ENCODE measurements around the gene ADAM22. TPM values are rescaled to one million over a fixed set of nuclear protein-coding genes. Genes with fewer than 3 reads are reported as not detected.
A peak's percentile ranks its signal among the peaks of the same experiment; 100 is the strongest.

ADAM22 gene
- total and polyA plus RNA-seq, 8 donors, result 2.6 to 25.3 (median 17.0) TPM

- DNase-seq (peak in 1 of 4 donors; percentile 30), ATAC-seq (no peak)
- Histone ChIP-seq H3K4me1 (no peaks in the 10 kb centered on the region), H3K27me3 (no peaks in the 10 kb centered on the region), H3K9me3 (no peaks in the 10 kb centered on the region), H3K36me3 (no peaks in the 10 kb centered on the region), H3K4me3 (no peak overlapping the region), H3K27ac (no peak overlapping the region)
- intact Hi-C loops (cut with DNase I), result no loop called here
- TF ChIP-seq, protein P1, sequence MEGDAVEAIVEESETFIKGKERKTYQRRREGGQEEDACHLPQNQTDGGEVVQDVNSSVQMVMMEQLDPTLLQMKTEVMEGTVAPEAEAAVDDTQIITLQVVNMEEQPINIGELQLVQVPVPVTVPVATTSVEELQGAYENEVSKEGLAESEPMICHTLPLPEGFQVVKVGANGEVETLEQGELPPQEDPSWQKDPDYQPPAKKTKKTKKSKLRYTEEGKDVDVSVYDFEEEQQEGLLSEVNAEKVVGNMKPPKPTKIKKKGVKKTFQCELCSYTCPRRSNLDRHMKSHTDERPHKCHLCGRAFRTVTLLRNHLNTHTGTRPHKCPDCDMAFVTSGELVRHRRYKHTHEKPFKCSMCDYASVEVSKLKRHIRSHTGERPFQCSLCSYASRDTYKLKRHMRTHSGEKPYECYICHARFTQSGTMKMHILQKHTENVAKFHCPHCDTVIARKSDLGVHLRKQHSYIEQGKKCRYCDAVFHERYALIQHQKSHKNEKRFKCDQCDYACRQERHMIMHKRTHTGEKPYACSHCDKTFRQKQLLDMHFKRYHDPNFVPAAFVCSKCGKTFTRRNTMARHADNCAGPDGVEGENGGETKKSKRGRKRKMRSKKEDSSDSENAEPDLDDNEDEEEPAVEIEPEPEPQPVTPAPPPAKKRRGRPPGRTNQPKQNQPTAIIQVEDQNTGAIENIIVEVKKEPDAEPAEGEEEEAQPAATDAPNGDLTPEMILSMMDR (IDR thresholded peaks at IDR 0.05), result no peak
These were observed 181.8 kb downstream of the ADAM22 start for GRCh38 chr7:88115816-88116215.

GRCh38 chr7:88116235-88116795 is 182.3 kb downstream of the ADAM22 start:
- H3K4me3 ChIP-seq, result no peak overlapping the region
- no peaks in the 10 kb centered on the region for H3K36me3 ChIP-seq
- TF ChIP-seq, protein P1 (IDR thresholded peaks at IDR 0.05), result no peak
- H3K9me3 ChIP-seq, result no peaks in the 10 kb centered on the region
- H3K4me1 ChIP-seq, result no peaks in the 10 kb centered on the region
- intact Hi-C loops (cut with DNase I), result no loop called here
- no peaks in the 10 kb centered on the region for H3K27me3 ChIP-seq
- H3K27ac ChIP-seq, result no peak overlapping the region
- DNase-seq (no peak), ATAC-seq (no peak)

DNA sequence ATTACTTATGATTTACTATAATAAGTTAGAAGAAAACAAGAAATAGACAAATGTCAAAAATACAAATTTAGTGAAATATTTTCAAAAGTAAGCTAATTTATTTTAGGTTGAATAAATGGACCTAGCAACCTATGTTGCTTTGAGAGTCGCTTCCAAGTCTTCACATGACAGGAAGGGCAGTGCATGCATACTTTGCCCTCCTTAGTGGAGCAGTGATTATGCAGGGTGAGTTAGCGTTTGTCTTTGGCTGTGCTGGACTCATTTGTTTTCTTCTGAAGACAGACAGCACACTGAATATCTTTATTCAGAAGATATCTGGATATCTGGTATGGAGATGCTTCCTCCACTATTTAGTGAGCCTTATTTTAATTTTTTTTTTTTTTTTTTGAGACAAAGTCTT is 183.3 kb downstream of the ADAM22 start:
- Histone ChIP-seq H3K9me3 (no peaks in the 10 kb centered on the region), H3K4me1 (no peaks in the 10 kb centered on the region), H3K27ac (no peak overlapping the region), H3K4me3 (no peak overlapping the region), H3K36me3 (no peaks in the 10 kb centered on the region), H3K27me3 (no peaks in the 10 kb centered on the region)
- intact Hi-C loops (cut with DNase I), result no loop called here
- TF ChIP-seq, protein P1 (IDR thresholded peaks at IDR 0.05), result no peak
- ATAC-seq (no peak), DNase-seq (no peak)

GRCh38 chr7:88121335-88121734 is 187.3 kb downstream of the ADAM22 start:
- H3K9me3 ChIP-seq, result no peaks in the 10 kb centered on the region
- no peak overlapping the region for H3K4me3 ChIP-seq
- no peaks in the 10 kb centered on the region for H3K27me3 ChIP-seq
- TF ChIP-seq, protein P1 (IDR thresholded peaks at IDR 0.05), result no peak
- intact Hi-C loops (cut with DNase I), result no loop called here
- ATAC-seq (no peak), DNase-seq (no peak)
- no peaks in the 10 kb centered on the region for H3K4me1 ChIP-seq
- no peaks in the 10 kb centered on the region for H3K36me3 ChIP-seq
- H3K27ac ChIP-seq, result no peak overlapping the region

DNA sequence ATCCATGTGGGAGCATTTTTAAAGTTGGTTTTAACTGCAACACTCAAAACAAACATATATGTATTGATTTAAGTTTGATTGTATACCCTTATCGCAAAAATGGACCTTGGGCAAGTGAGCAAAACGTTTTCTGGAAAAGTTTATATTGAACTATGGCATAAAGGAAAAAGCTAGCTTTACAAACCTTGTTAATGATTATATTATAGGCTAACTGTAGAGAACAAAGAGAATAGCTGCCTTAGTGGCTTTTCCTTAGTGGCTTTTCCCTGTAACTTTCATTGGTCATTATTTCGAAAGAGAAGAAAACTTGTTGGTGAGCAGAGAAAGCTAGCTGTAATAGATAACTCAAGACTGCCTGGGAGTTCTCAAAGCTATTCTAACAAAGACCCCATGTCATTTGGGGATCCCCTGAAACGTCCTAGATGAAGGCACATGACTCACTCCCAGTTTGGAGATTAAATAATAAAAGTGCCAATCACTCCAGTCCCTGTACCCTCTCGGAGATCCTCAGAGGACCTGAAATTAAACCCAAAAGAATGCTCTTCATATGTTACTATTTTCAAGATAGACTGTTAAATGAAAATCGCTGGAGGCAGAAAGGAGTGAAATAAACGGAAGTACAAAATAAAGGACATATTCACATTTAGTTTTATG is 193.7 kb downstream of the ADAM22 start:
- no peaks in the 10 kb centered on the region for H3K36me3 ChIP-seq
- no peak for ATAC-seq
- intact Hi-C loops (cut with DNase I), result no loop called here
- H3K4me3 ChIP-seq, result no peak overlapping the region
- TF ChIP-seq, protein P1 (IDR thresholded peaks at IDR 0.05), result no peak
- no peak for DNase-seq
- H3K9me3 ChIP-seq, result no peaks in the 10 kb centered on the region
- no peaks in the 10 kb centered on the region for H3K27me3 ChIP-seq
- no peaks in the 10 kb centered on the region for H3K4me1 ChIP-seq
- H3K27ac ChIP-seq, result no peak overlapping the region

Measured in left lung (tissue), 10 donors.